Gastrocnemius medialis (tissue), 4 donors: ENCODE measurements around the gene RBCK1. TPM values are rescaled to one million over a fixed set of nuclear protein-coding genes. Genes with fewer than 3 reads are reported as not detected.
"Not testable (repeated sequence)": the region's sequence is repeated elsewhere in the genome, so short reads cannot be mapped to it uniquely, and the experiment has no call there.

Experiments used
- ATAC-seq, 2 donors: fragments of 150-250 bp; one replicate each; pipeline ENCODE4 v1.9.1; 2016
- DNase-seq, 2 donors: peaks; one replicate each; pipeline ENCODE4 v3.0.0-alpha.2; 2019
- H3K27ac ChIP-seq, 4 donors: fragments of 200-600 bp; sonication (generic); 1 replicate in 1 of 4; 2 replicates in 3 of 4; pipeline ENCODE4 v1.5.1; 2016 to 2018; ENCODE audit warnings: mild to moderate bottlenecking in 2 of 4, moderate library complexity in 1 of 4
- H3K27me3 ChIP-seq, 3 donors: fragments of 200-600 bp; sonication (generic) in 2 of 3; 1 replicate in 1 of 3; 2 replicates in 2 of 3; pipeline versions ENCODE4 v1.5.1 to v1.6.0; 2016 to 2019; ENCODE audit warnings: mild to moderate bottlenecking in 1 of 3, moderate library complexity in 1 of 3
- H3K36me3 ChIP-seq, 2 donors: fragments of 200-600 bp; sonication (generic) in 1 of 2; one replicate each; pipeline ENCODE4 v1.5.1; 2017 to 2018
- H3K4me1 ChIP-seq, 2 donors: fragments of 200-600 bp; sonication (generic) in 1 of 2; one replicate each; pipeline ENCODE4 v1.5.1; 2016 to 2017; ENCODE audit warnings: mild to moderate bottlenecking in 2 of 2
- H3K4me3 ChIP-seq, 4 donors: fragments of 200-600 bp; sonication (generic) in 3 of 4; 1 replicate in 1 of 4; 2 replicates in 3 of 4; pipeline ENCODE4 v1.5.1; 2016 to 2019; ENCODE audit warnings: mild to moderate bottlenecking in 2 of 4
- H3K9me3 ChIP-seq, 3 donors: fragments of 200-600 bp; sonication (generic) in 2 of 3; 1 replicate in 1 of 3; 2 replicates in 2 of 3; pipeline ENCODE4 v1.5.1; 2016 to 2019
- CTCF ChIP-seq, 5 experiments: fragments of 450-650 bp in 3 of 5; fragments of 200-600 bp in 2 of 5; sonication (generic) in 2 of 5; IDR thresholded peaks in 4 of 5; conservative IDR thresholded peaks in 1 of 5; 1 replicate in 4 of 5; 2 replicates in 1 of 5; pipeline ENCODE4 v1.5.1; 2016 to 2019; ENCODE audit warnings: antibody characterized with exemption in 5 of 5, mild to moderate bottlenecking in 3 of 5, moderate library complexity in 3 of 5
- POLR2A ChIP-seq, 2 donors: fragments of 450-650 bp; IDR thresholded peaks; one replicate each; pipeline ENCODE4 v1.6.1; 2017; ENCODE audit warnings: antibody characterized with exemption in 2 of 2, mild to moderate bottlenecking in 2 of 2, moderate library complexity in 2 of 2
- in situ Hi-C, 4 donors: fragments of 200-750 bp; cut with MboI; loops; one replicate each; pipeline versions ENCODE4 v1.15.0 to v1.8.0; 2017; ENCODE audit warnings: low sequenced_read_pairs in 4 of 4
- intact Hi-C: fragments of 100-400 bp; cut with DNase I; formaldehyde crosslinking; loops from one replicate; pipeline ENCODE4 v1.15.1; 2023; ENCODE audit warnings: low total_unique reads
- total RNA-seq, 4 donors: library from RNA; depleted of rRNA; stranded (reverse); fragments of >200 nt; gene quantifications; one replicate each; pipeline versions ENCODE4 v1.1.0 to v1.2.3, GENCODE V29; 2016

The RBCK1 gene
- total RNA-seq, 4 donors from 2014 or later: 38.6 to 76.5 (median 62.6) TPM

DNA sequence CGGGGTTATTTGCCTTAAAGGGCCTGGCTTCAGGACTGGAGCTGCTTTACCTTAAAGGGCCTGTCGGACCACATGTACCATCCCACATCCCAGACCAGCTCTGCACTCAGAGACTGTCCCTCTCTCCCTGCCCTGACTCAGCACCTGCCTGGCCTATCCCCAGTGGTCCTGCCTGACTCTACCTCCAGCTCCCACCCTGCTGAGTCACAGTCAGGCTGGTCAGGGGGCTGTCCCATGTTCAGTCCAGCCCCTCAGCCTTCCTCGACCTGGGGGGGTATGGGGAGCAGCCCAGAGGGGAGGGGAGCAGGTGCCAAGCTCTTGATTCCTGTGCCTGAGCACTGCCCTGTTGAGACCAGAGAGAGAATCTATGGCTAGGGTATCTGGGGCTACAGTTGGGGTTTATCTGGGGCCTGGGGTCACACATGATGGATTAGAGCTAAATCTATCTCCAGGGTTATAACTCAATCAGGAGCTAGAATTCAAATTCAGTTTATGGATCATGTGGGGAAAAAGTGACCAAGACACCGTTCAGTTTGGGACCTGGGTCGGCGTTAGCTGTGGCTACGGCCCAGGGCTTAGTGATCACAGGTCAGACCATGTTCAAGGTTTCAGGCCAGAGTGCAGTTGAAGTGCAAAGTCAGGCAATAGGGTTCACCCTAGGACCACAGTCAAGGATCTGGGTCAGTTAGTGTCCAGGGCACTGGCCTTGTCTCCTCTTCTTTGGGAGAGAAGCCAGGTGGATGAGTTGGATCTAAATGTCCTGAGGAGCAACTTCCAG lies 36.9 kb upstream of the RBCK1 start:
- peak; percentile 71 to 78 for ATAC-seq
- Histone ChIP-seq H3K4me3 (no peak overlapping the region), H3K36me3 (no peaks in the 10 kb centered on the region), H3K9me3 (no peaks in the 10 kb centered on the region), H3K27ac (peak overlapping the region; percentile 66 to 81 (median 71)), H3K4me1 (peaks cover 15 to 17% of the 10 kb centered on the region in 2 donors), H3K27me3 (no peaks in the 10 kb centered on the region)
- TF ChIP-seq POLR2A (IDR thresholded peaks at IDR 0.05): no peak
- no peak for TF ChIP-seq CTCF (IDR thresholded peaks at IDR 0.05 in 4 of 5, conservative IDR thresholded peaks at IDR 0.05 in 1 of 5)
- no peak for DNase-seq
- intact Hi-C loops: no loop called here
- in situ Hi-C loops: no loop called here

DNA sequence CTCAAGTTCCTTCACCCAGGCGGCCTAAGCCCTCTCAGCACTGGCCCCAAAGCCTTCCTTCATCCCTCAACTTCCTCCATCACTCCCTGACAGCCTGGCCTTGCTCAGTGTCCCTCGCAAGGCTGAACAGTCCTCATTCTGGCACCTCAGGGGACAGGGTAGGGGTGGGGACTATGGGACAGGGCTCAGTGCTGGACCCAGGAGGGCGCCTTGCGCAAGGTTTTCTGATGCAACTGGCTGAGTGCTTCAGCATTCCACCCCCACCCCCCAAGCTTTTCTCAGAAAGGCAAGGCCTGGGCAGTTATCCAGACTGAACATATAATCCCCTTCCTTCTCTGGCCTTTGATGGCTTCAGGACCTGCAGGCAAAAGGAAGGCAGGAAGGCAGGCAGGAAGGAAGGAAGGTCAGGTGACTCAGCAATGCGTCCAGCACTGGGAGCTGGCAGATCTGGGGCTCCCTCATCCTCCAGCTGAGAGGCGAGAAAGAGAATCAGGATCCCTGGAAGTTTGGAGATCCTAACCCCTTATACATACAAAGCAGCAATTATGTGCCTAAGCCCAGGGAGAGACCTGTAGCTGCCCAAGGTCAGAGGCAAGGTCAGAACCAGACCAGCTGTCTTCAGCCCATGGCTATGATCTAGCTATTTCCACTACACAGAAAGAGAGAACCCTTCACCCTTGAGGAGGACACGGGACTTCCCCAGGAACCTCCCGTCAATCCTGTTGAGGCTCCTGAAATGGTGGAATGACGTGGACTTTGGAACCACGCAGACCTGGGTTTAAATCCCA lies 36.1 kb upstream of the RBCK1 start:
- H3K9me3 ChIP-seq: no peaks in the 10 kb centered on the region
- intact Hi-C loops: no loop called here
- H3K4me1 ChIP-seq: peaks cover 15 to 17% of the 10 kb centered on the region in 2 donors
- no peaks in the 10 kb centered on the region for H3K36me3 ChIP-seq
- DNase-seq: peak; percentile 48 to 86
- TF ChIP-seq CTCF (IDR thresholded peaks at IDR 0.05 in 4 of 5, conservative IDR thresholded peaks at IDR 0.05 in 1 of 5) (no peak), POLR2A (IDR thresholded peaks at IDR 0.05) (no peak)
- in situ Hi-C loops: no loop called here
- H3K27me3 ChIP-seq: no peaks in the 10 kb centered on the region
- no peak overlapping the region for H3K4me3 ChIP-seq
- H3K27ac ChIP-seq: peak overlapping the region; percentile 66 to 81 (median 71)
- peak; percentile 80 to 90 for ATAC-seq

- Histone ChIP-seq H3K4me1 (peaks cover 15 to 17% of the 10 kb centered on the region in 2 donors), H3K27ac (peak overlapping the region; percentile 66 to 81 (median 71))
- H3K27me3 ChIP-seq, H3K9me3 ChIP-seq, H3K36me3 ChIP-seq, intact Hi-C loops, ATAC-seq, DNase-seq, in situ Hi-C loops, H3K4me3 ChIP-seq: not testable (repeated sequence)
Measured at GRCh38 chr20:372543-373082, 35.5 kb upstream of the RBCK1 start.

DNA sequence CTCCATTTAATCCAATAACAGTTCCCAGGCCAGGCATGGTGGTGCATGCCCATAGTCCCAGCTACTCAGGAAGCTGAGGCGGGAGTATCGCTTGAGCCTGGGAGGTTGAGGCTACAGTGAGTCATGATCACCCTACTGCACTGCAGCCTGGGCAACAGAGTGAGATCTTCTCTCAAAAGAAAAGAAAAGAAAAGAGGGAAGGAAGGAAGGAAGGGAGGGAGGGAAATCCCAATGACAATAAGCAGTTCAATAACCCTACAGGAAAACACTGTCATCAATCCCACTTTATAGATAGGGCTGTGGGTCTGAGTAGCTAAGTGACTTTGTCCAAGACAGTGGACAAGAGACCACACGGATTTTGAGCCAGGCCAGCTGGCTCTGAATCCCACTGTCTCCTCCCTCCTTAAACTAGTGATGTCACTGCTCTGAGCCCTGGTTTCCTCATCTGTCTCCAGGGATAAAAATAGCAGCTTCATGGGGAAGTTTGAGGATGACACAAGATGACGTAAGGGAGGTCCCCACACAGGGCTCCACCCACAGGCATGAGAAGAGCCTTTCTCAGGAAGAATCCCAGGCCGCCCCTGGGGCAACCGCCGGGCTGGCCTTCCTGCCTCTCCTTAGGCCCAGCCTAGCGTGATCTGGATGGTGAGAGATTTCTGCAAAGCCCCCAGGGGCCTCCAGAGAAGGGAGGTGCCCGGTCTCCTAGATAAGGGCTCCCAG lies 34.8 kb upstream of the RBCK1 start:
- peaks cover 15 to 17% of the 10 kb centered on the region in 2 donors for H3K4me1 ChIP-seq
- DNase-seq: peak in 1 of 2 donors; percentile 30
- ATAC-seq: peak in 1 of 2 donors; percentile 5
- no peaks in the 10 kb centered on the region for H3K36me3 ChIP-seq
- intact Hi-C loops (no loop called here), in situ Hi-C loops (no loop called here)
- H3K9me3 ChIP-seq: no peaks in the 10 kb centered on the region
- peak overlapping the region in 1 of 4 donors; percentile 15 for H3K27ac ChIP-seq
- no peaks in the 10 kb centered on the region for H3K27me3 ChIP-seq
- no peak for TF ChIP-seq CTCF (IDR thresholded peaks at IDR 0.05 in 4 of 5, conservative IDR thresholded peaks at IDR 0.05 in 1 of 5)
- TF ChIP-seq POLR2A (IDR thresholded peaks at IDR 0.05): no peak
- no peak overlapping the region for H3K4me3 ChIP-seq
